B cell (primary cell): Measurements from ENCODE around the gene REL.

Experiments
- CTCF ChIP-seq: fragments of 200-600 bp; IDR thresholded peaks from one replicate; pipeline ENCODE4 v1.8.0; 2022; ENCODE audit warnings: antibody characterized with exemption, mild to moderate bottlenecking
- EZH2 ChIP-seq: IDR thresholded peaks from 2 replicates; pipeline ENCODE4 v1.6.1; 2012; ENCODE audit warnings: borderline replicate concordance, low read depth, mild to moderate bottlenecking, moderate library complexity, low read length; ENCODE audit not compliant: insufficient read depth, poor library complexity, severe bottlenecking

- TF ChIP-seq CTCF (no peak), EZH2 (no peak)
Measured at GRCh38 chr2:60872510-60872928, 8.9 kb upstream of the REL start.
